Hepatocyte (in vitro differentiated cells): ENCODE measurements around the gene SRXN1.

Experiments
- CTCF ChIP-seq: fragments of 200-600 bp; sonication (generic); IDR thresholded peaks from 2 replicates; pipeline ENCODE4 v1.5.1; 2016; ENCODE audit warnings: antibody characterized with exemption, mild to moderate bottlenecking; ENCODE audit not compliant: poor library complexity
- EZH2phosphoT487 ChIP-seq: fragments of 200-600 bp; sonication (generic); IDR thresholded peaks from one replicate; pipeline ENCODE4 v1.6.1; 2018; ENCODE audit warnings: antibody characterized with exemption, mild to moderate bottlenecking, low read depth, moderate library complexity; ENCODE audit not compliant: unreplicated experiment, severe bottlenecking

GRCh38 chr20:652615-653109 lies 338 bp downstream of the SRXN1 start:
- TF ChIP-seq EZH2phosphoT487: no peak
- no peak for TF ChIP-seq CTCF
